OCI-LY1 (cell line): Measurements from ENCODE around the gene CAMK1G.

Experiments used
- H2AFZ ChIP-seq: fragments of 200-600 bp; sonication (generic), shearing (Covaris generic); 2 replicates; pipeline ENCODE4 v1.6.0; 2014; ENCODE audit warnings: antibody characterized with exemption, mild to moderate bottlenecking, low read length
- H3F3A ChIP-seq: fragments of 200-600 bp; sonication (generic), shearing (Covaris generic); 2 replicates; pipeline ENCODE4 v1.6.0; 2014; ENCODE audit warnings: mild to moderate bottlenecking, antibody characterized with exemption, low read length, moderate library complexity; ENCODE audit not compliant: insufficient read depth
- H3K27ac ChIP-seq: fragments of 200-600 bp; sonication (generic); 2 replicates; pipeline ENCODE4 v1.5.1; 2014; ENCODE audit warnings: low read length, mixed run types, mild to moderate bottlenecking, low read depth; ENCODE audit not compliant: poor library complexity, severe bottlenecking
- H3K27me3 ChIP-seq: fragments of 200-600 bp; sonication (generic); 2 replicates; pipeline ENCODE4 v1.6.0; 2014; ENCODE audit warnings: antibody characterized with exemption, mild to moderate bottlenecking, low read length, moderate library complexity; ENCODE audit not compliant: insufficient read depth
- H3K36me3 ChIP-seq: fragments of 200-600 bp; sonication (generic); 2 replicates; pipeline ENCODE4 v1.6.1; 2014; ENCODE audit warnings: mild to moderate bottlenecking, antibody characterized with exemption, low read length, moderate library complexity, mixed read lengths; ENCODE audit not compliant: insufficient read depth
- H3K4me1 ChIP-seq: fragments of 200-600 bp; sonication (generic); 2 replicates; pipeline ENCODE4 v1.5.1; 2014; ENCODE audit warnings: mild to moderate bottlenecking, low read length, moderate library complexity; ENCODE audit not compliant: insufficient read depth, severe bottlenecking
- H3K4me2 ChIP-seq: fragments of 200-600 bp; sonication (generic), shearing (Covaris generic); 2 replicates; pipeline ENCODE4 v1.6.1; 2014; ENCODE audit warnings: low read length
- H3K4me3 ChIP-seq: fragments of 200-600 bp; sonication (generic); 2 replicates; pipeline ENCODE4 v1.5.1; 2014; ENCODE audit warnings: low read length, low read depth, mild to moderate bottlenecking, mixed read lengths; ENCODE audit not compliant: poor library complexity, severe bottlenecking
- H3K79me2 ChIP-seq: fragments of 200-600 bp; shearing (Covaris generic); 2 replicates; pipeline ENCODE4 v1.6.1; 2016; ENCODE audit warnings: mixed run types, low read length, mixed read lengths; ENCODE audit not compliant: insufficient read depth
- H3K9ac ChIP-seq: fragments of 200-600 bp; sonication (generic), shearing (Covaris generic); 2 replicates; pipeline ENCODE4 v1.6.1; 2014; ENCODE audit warnings: mild to moderate bottlenecking, low read length, mixed read lengths
- H3K9me2 ChIP-seq: fragments of 200-600 bp; sonication (generic), shearing (Covaris generic); 2 replicates; pipeline ENCODE4 v1.6.1; 2014; ENCODE audit warnings: low read depth, mild to moderate bottlenecking, low read length, mixed read lengths
- H3K9me3 ChIP-seq: fragments of 200-600 bp; shearing (Covaris generic); 2 replicates; pipeline ENCODE4 v1.6.1; 2014; ENCODE audit warnings: low read length, mixed read lengths
- H4K20me1 ChIP-seq: fragments of 200-600 bp; sonication (generic), shearing (Covaris generic); 2 replicates; pipeline ENCODE4 v1.6.0; 2016; ENCODE audit warnings: mild to moderate bottlenecking, low read length; ENCODE audit not compliant: insufficient read depth
- CTCF ChIP-seq: fragments of 200-600 bp; sonication (generic), shearing (Covaris generic); IDR thresholded peaks from 2 replicates; pipeline ENCODE4 v1.5.1; 2017; ENCODE audit warnings: mild to moderate bottlenecking, antibody characterized with exemption, low read length, moderate library complexity, mixed read lengths
- EZH2 ChIP-seq: fragments of 200-600 bp; sonication (generic), shearing (Covaris generic); IDR thresholded peaks from 2 replicates; pipeline ENCODE4 v1.8.0; 2017; ENCODE audit warnings: borderline replicate concordance, mixed run types, mild to moderate bottlenecking, antibody characterized with exemption, low read length, moderate library complexity, mixed read lengths

Gene CAMK1G

GRCh38 chr1:209650454-209650853 lies 66.9 kb downstream of the CAMK1G start:
- H3K36me3 ChIP-seq = no peaks in the 10 kb centered on the region
- H3K9ac ChIP-seq = no peak overlapping the region
- no peak overlapping the region for H2AFZ ChIP-seq
- H3K9me2 ChIP-seq = no peaks in the 10 kb centered on the region
- no peaks in the 10 kb centered on the region for H3F3A ChIP-seq
- H3K9me3 ChIP-seq = no peaks in the 10 kb centered on the region
- H3K4me3 ChIP-seq = no peak overlapping the region
- H3K27ac ChIP-seq = no peak overlapping the region
- H3K27me3 ChIP-seq = no peaks in the 10 kb centered on the region
- no peaks in the 10 kb centered on the region for H4K20me1 ChIP-seq
- no peak for TF ChIP-seq CTCF
- TF ChIP-seq EZH2 = no peak
- H3K4me2 ChIP-seq = no peak overlapping the region
- H3K79me2 ChIP-seq = no peaks in the 10 kb centered on the region
- no peaks in the 10 kb centered on the region for H3K4me1 ChIP-seq

GRCh38 chr1:209651138-209651587 lies 67.6 kb downstream of the CAMK1G start:
- Histone ChIP-seq H3K4me2 (no peak overlapping the region), H3K27me3 (no peaks in the 10 kb centered on the region), H3K4me3 (no peak overlapping the region), H3K9me3 (no peaks in the 10 kb centered on the region), H3F3A (no peaks in the 10 kb centered on the region), H3K9ac (no peak overlapping the region), H3K27ac (no peak overlapping the region), H3K79me2 (no peaks in the 10 kb centered on the region), H3K9me2 (no peaks in the 10 kb centered on the region), H3K36me3 (no peaks in the 10 kb centered on the region), H2AFZ (no peak overlapping the region), H4K20me1 (no peaks in the 10 kb centered on the region), H3K4me1 (no peaks in the 10 kb centered on the region)
- TF ChIP-seq CTCF (no peak), EZH2 (no peak)

GRCh38 chr1:209652121-209652735 lies 68.7 kb downstream of the CAMK1G start, which contains the start of gene LAMB3:
TSS of gene LAMB3 (minus strand) at chr1:209652425. CDS start at chr1:209650944, 1,481 bp downstream.
- TF ChIP-seq EZH2 = no peak
- no peak for TF ChIP-seq CTCF
- H3K9me3 ChIP-seq = no peaks in the 10 kb centered on the region
- no peak within 1 kb of the TSS for H3K4me2 ChIP-seq
- no peaks in the 10 kb centered on the region for H3K27me3 ChIP-seq
- H3F3A ChIP-seq = no peaks in the 10 kb centered on the region
- no peak within 1 kb of the TSS for H3K27ac ChIP-seq
- no peak within 1 kb of the TSS for H2AFZ ChIP-seq
- no peak within 1 kb of the TSS for H3K4me3 ChIP-seq
- no peaks in the 10 kb centered on the region for H3K9me2 ChIP-seq
- no peaks in the 10 kb centered on the region for H3K79me2 ChIP-seq
- no peaks in the 10 kb centered on the region for H3K4me1 ChIP-seq
- H3K36me3 ChIP-seq = no peaks in the 10 kb centered on the region
- no peaks in the 10 kb centered on the region for H4K20me1 ChIP-seq
- no peak within 1 kb of the TSS for H3K9ac ChIP-seq
